Endothelial cell of umbilical vein (primary cell): Measurements from ENCODE around the gene NUTF2. TPM values are rescaled to one million over a fixed set of nuclear protein-coding genes. Genes with fewer than 3 reads are reported as not detected.
"Not testable (repeated sequence)": the region's sequence is repeated elsewhere in the genome, so short reads cannot be mapped to it uniquely, and the experiment has no call there.

Experiments
- BruUV-seq: library from RNA; stranded (reverse); fragments of 400-500 nt; replicated peaks from 2 replicates; lab custom pipeline; 2021; lab: Mats Ljungman, UMichigan
- CTCF ChIA-PET: fragments of 300-600, 350-600 bp; sonication (Branson Sonifier 250); formaldehyde crosslinking; loops from one replicate; lab custom pipeline; 2021; ENCODE audit warnings: antibody characterized with exemption, inconsistent platforms; lab: Charles Lee
- POLR2A ChIA-PET: fragments of 300-600, 350-600 bp; sonication (Branson Sonifier 250); formaldehyde crosslinking; loops from one replicate; lab custom pipeline; 2021; ENCODE audit warnings: antibody characterized with exemption, inconsistent platforms; lab: Charles Lee
- DNase-seq: peaks from one replicate; pipeline ENCODE4 v3.0.0-alpha.2; 2011; ENCODE audit warnings: low read depth, low spot score
- FAIRE-seq: peaks from 2 replicates; lab custom pipeline; 2011; peaks lifted over from hg19 to GRCh38; lab: Jason Lieb, UNC
- H2AFZ ChIP-seq: 2 replicates; pipeline ENCODE4 v1.6.0; 2012; ENCODE audit warnings: low read depth, low read length, control low read depth, inconsistent platforms
- H3K27ac ChIP-seq: 2 replicates; pipeline ENCODE4 v1.5.1; 2011; ENCODE audit warnings: low read depth, mild to moderate bottlenecking, control low read depth, low read length, moderate library complexity; ENCODE audit not compliant: insufficient read depth
- H3K27me3 ChIP-seq, 2 experiments: 2 replicates each; pipeline versions ENCODE4 v1.6.0 to v1.6.1; 2011; ENCODE audit warnings: low read length in 2 of 2, mixed read lengths in 1 of 2; ENCODE audit not compliant: control insufficient read depth in 2 of 2, insufficient read depth in 2 of 2
- H3K36me3 ChIP-seq, 2 experiments: 2 replicates in 1 of 2; 3 replicates in 1 of 2; pipeline ENCODE4 v1.5.1; 2011; ENCODE audit warnings: low read length in 2 of 2, mild to moderate bottlenecking in 1 of 2, moderate library complexity in 1 of 2; ENCODE audit not compliant: control insufficient read depth in 2 of 2, insufficient read depth in 2 of 2; ENCODE audit errors: extremely low read depth in 1 of 2
- H3K4me1 ChIP-seq: 3 replicates; pipeline ENCODE4 v1.5.1; 2011; ENCODE audit warnings: mild to moderate bottlenecking, low read length; ENCODE audit not compliant: control insufficient read depth, insufficient read depth; ENCODE audit errors: extremely low read depth
- H3K4me2 ChIP-seq: 2 replicates; pipeline ENCODE4 v1.6.1; 2011; ENCODE audit warnings: low read length, control low read depth, mixed read lengths; ENCODE audit not compliant: insufficient read depth
- H3K4me3 ChIP-seq, 3 experiments: fragments of 200-600 bp in 1 of 3; sonication (generic), shearing (Covaris generic) in 1 of 3; replicated peaks in 1 of 3; 2 replicates each; pipeline ENCODE4 v1.5.1; 2011 to 2016; ENCODE audit warnings: control low read depth in 3 of 3, low read length in 3 of 3, mild to moderate bottlenecking in 2 of 3, inconsistent platforms in 1 of 3, low read depth in 1 of 3, moderate library complexity in 1 of 3; ENCODE audit not compliant: insufficient read depth in 1 of 3
- H3K79me2 ChIP-seq: 2 replicates; pipeline ENCODE4 v1.6.0; 2012; ENCODE audit warnings: low read length, inconsistent platforms; ENCODE audit not compliant: control insufficient read depth, insufficient read depth
- H3K9ac ChIP-seq: replicated peaks from 2 replicates; pipeline ENCODE3; 2011; ENCODE audit warnings: low read length, control low read depth; ENCODE audit not compliant: insufficient read depth; ENCODE audit errors: extremely low read depth
- H3K9me1 ChIP-seq: replicated peaks from 3 replicates; pipeline ENCODE4 v1.6.0; 2011; ENCODE audit warnings: mild to moderate bottlenecking, low read length; ENCODE audit not compliant: control insufficient read depth, insufficient read depth; ENCODE audit errors: extremely low read depth
- H3K9me3 ChIP-seq: replicated peaks from 2 replicates; pipeline ENCODE4 v1.5.1; 2012; ENCODE audit warnings: low read length, inconsistent platforms; ENCODE audit not compliant: control insufficient read depth, insufficient read depth
- H4K20me1 ChIP-seq: replicated peaks from 2 replicates; pipeline ENCODE3; 2011; ENCODE audit warnings: mild to moderate bottlenecking, low read length; ENCODE audit not compliant: control insufficient read depth, insufficient read depth; ENCODE audit errors: extremely low read depth
- EZH2 ChIP-seq: IDR thresholded peaks from 2 replicates; pipeline ENCODE4 v1.6.1; 2012; ENCODE audit warnings: borderline replicate concordance, low read depth, mild to moderate bottlenecking, moderate library complexity, low read length, inconsistent platforms; ENCODE audit not compliant: severe bottlenecking
- FOS ChIP-seq: IDR thresholded peaks from 2 replicates; pipeline ENCODE4 v1.6.1; 2011; ENCODE audit warnings: mild to moderate bottlenecking, low read length, moderate library complexity, borderline replicate concordance; ENCODE audit not compliant: insufficient read depth
- GATA2 ChIP-seq: IDR thresholded peaks from 2 replicates; pipeline ENCODE4 v1.7.0; 2011; ENCODE audit warnings: low read depth, mild to moderate bottlenecking, moderate library complexity, mixed read lengths, low read length; ENCODE audit not compliant: insufficient read length, insufficient read depth
- JUN ChIP-seq: IDR thresholded peaks from 2 replicates; pipeline ENCODE4 v1.6.1; 2011; ENCODE audit warnings: borderline replicate concordance, low read depth; ENCODE audit not compliant: insufficient read length, insufficient read depth
- MYC ChIP-seq: IDR thresholded peaks from one replicate; pipeline ENCODE4 v1.6.1; 2011; ENCODE audit warnings: mild to moderate bottlenecking, low read depth, low read length
- POLR2A ChIP-seq: IDR thresholded peaks from 2 replicates; pipeline ENCODE4 v1.6.1; 2012; ENCODE audit warnings: low read depth, mild to moderate bottlenecking, control low read depth, low read length
- POLR2AphosphoS5 ChIP-seq: IDR thresholded peaks from 2 replicates; pipeline ENCODE4 v1.6.1; 2012; ENCODE audit warnings: low read depth, mild to moderate bottlenecking, control low read depth, low read length, moderate library complexity; ENCODE audit not compliant: insufficient read depth
- dilution Hi-C: fragments of 300-500 bp; cut with MboI; formaldehyde crosslinking; loops from one replicate; pipeline ENCODE4 v1.15.0; 2019; ENCODE audit warnings: low sequenced_read_pairs; ENCODE audit not compliant: extremely low pct_ligation_motif_present
- intact Hi-C: fragments of 100-400 bp; cut with micrococcal nuclease; formaldehyde crosslinking; loops from one replicate; pipeline ENCODE4 v1.10.0; 2022
- polyA plus RNA-seq, 4 experiments: library from polyadenylated mRNA; depleted of rRNA in 3 of 4; stranded (reverse) in 3 of 4; unstranded in 1 of 4; fragments of >200 nt; gene quantifications; 2 replicates each; pipeline versions ENCODE4 v1.2.1 to v1.2.3, GENCODE V29; 2011 to 2012; ENCODE audit warnings: missing spikeins in 1 of 4
- total RNA-seq: library from RNA; stranded (reverse); gene quantifications from 2 replicates; pipeline ENCODE4 v1.2.3, GENCODE V29; 2021
- TF ChIP-seq, protein P1 (sequence below), 2 donors: IDR thresholded peaks; 1 replicate in 1 of 2; 2 replicates in 1 of 2; pipeline ENCODE4 v1.5.1; 2011; ENCODE audit warnings: low read length in 2 of 2, mild to moderate bottlenecking in 2 of 2, moderate library complexity in 2 of 2, control low read depth in 1 of 2, inconsistent platforms in 1 of 2, low read depth in 1 of 2; ENCODE audit not compliant: insufficient read depth in 1 of 2; ENCODE audit errors: extremely low read depth in 1 of 2
- TF ChIP-seq, protein P2 (sequence below): IDR thresholded peaks from 2 replicates; pipeline ENCODE4 v1.6.1; 2011; ENCODE audit not compliant: insufficient read depth, insufficient read length

The NUTF2 gene
- total and polyA plus RNA-seq, 2 donors (not counting 3 experiments of a cell fraction or from before 2014, with no cell fraction given) = 208 to 273 TPM

- Histone ChIP-seq H3K36me3 (peaks cover 4 to 25% of the 10 kb centered on the region in 2 experiments), H4K20me1 (no peaks in the 10 kb centered on the region), H3K79me2 (peaks cover 11% of the 10 kb centered on the region), H3K9ac (peak overlapping the region; percentile 70), H3K4me3 (peak overlapping the region in 1 of 3 experiments; percentile 69), H3K9me1 (no peaks in the 10 kb centered on the region), H3K9me3 (no peaks in the 10 kb centered on the region), H3K27ac (no peak overlapping the region), H2AFZ (peak overlapping the region; percentile 96), H3K4me2 (peak overlapping the region; percentile 58), H3K27me3 (no peaks in the 10 kb centered on the region), H3K4me1 (peaks cover 7% of the 10 kb centered on the region)
- POLR2A ChIA-PET = interaction anchor here (1.0 kb wide), 2 partner anchors 18 to 99 kb away, joined by 3 to 4 read pairs; no protein-coding TSS in a partner anchor
- intact Hi-C loops = no loop called here
- DNase-seq (no peak), FAIRE-seq (peak; percentile 62)
- CTCF ChIA-PET = interaction anchor here (1.1 to 2.3 kb wide), 8 partner anchors 9 to 313 kb away, joined by 3 to 35 read pairs (median 7); partner anchors contain the start of genes RANBP10, RIPOR1 and TSNAXIP1
- no TSS peak for BruUV-seq
- dilution Hi-C loops = no loop called here
- TF ChIP-seq FOS (no peak), GATA2 (no peak), POLR2A (no peak), POLR2AphosphoS5 (no peak), MYC (no peak), EZH2 (no peak), JUN (no peak)
- TF ChIP-seq, protein P1, sequence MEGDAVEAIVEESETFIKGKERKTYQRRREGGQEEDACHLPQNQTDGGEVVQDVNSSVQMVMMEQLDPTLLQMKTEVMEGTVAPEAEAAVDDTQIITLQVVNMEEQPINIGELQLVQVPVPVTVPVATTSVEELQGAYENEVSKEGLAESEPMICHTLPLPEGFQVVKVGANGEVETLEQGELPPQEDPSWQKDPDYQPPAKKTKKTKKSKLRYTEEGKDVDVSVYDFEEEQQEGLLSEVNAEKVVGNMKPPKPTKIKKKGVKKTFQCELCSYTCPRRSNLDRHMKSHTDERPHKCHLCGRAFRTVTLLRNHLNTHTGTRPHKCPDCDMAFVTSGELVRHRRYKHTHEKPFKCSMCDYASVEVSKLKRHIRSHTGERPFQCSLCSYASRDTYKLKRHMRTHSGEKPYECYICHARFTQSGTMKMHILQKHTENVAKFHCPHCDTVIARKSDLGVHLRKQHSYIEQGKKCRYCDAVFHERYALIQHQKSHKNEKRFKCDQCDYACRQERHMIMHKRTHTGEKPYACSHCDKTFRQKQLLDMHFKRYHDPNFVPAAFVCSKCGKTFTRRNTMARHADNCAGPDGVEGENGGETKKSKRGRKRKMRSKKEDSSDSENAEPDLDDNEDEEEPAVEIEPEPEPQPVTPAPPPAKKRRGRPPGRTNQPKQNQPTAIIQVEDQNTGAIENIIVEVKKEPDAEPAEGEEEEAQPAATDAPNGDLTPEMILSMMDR (IDR thresholded peaks at IDR 0.05; ENCODE audit: extremely low read depth in 1 of 2, insufficient read depth in 1 of 2, low read depth in 1 of 2, low read length in 2 of 2) = no peak
- TF ChIP-seq, protein P2, sequence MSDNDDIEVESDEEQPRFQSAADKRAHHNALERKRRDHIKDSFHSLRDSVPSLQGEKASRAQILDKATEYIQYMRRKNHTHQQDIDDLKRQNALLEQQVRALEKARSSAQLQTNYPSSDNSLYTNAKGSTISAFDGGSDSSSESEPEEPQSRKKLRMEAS = no peak
Observed at GRCh38 chr16:67834242-67834614, 12.5 kb upstream of the NUTF2 start.

- FAIRE-seq, DNase-seq, H3K9me3 ChIP-seq, H3K4me1 ChIP-seq, H3K9me1 ChIP-seq, H3K36me3 ChIP-seq, BruUV-seq, H2AFZ ChIP-seq, intact Hi-C loops, H3K27me3 ChIP-seq, H3K4me2 ChIP-seq, H3K9ac ChIP-seq, H4K20me1 ChIP-seq, dilution Hi-C loops, H3K4me3 ChIP-seq, H3K27ac ChIP-seq: not testable (repeated sequence)
- ChIA-PET CTCF (interaction anchor here (1.3 kb wide), 1 partner anchor 165 kb away, joined by 3 read pairs; no protein-coding TSS in a partner anchor), POLR2A (interaction anchor here (0.7 kb wide), 1 partner anchor 15 kb away, joined by 4 read pairs; no protein-coding TSS in a partner anchor)
- peaks cover 10% of the 10 kb centered on the region for H3K79me2 ChIP-seq
Observed at GRCh38 chr16:67837190-67837589, 9.5 kb upstream of the NUTF2 start.
